ENCODE measurements around the gene UGGT2.

- TF ChIP-seq POLR2A (IDR thresholded peaks at IDR 0.05) = no peak
- no peak for TF ChIP-seq CTCF (IDR thresholded peaks at IDR 0.05)
These were observed 35.1 kb downstream of the UGGT2 start for GRCh38 chr13:96018135-96018534.

Measured in prostate gland (tissue), 2 donors.